Osteoblast (primary cell): ENCODE measurements around the gene KCTD19. TPM values are rescaled to one million over a fixed set of nuclear protein-coding genes. Genes with fewer than 3 reads are reported as not detected.

Source experiments
- DNase-seq: peaks from one replicate; pipeline ENCODE4 v3.0.0; 2011; ENCODE audit warnings: low spot score, mixed read lengths; ENCODE audit not compliant: insufficient read length; ENCODE audit errors: missing footprints
- H2AFZ ChIP-seq: 2 replicates; pipeline ENCODE4 v1.6.0; 2011; ENCODE audit warnings: mild to moderate bottlenecking, low read length
- H3K27ac ChIP-seq: 2 replicates; pipeline ENCODE4 v1.5.1; 2011; ENCODE audit warnings: mild to moderate bottlenecking, low read depth, low read length, moderate library complexity
- H3K27me3 ChIP-seq: 2 replicates; pipeline ENCODE4 v1.6.0; 2012; ENCODE audit warnings: mild to moderate bottlenecking, control low read depth, inconsistent platforms, low read length, moderate library complexity; ENCODE audit not compliant: insufficient read depth
- H3K36me3 ChIP-seq: 2 replicates; pipeline ENCODE4 v1.5.1; 2011; ENCODE audit warnings: mild to moderate bottlenecking, low read length, control low read depth, moderate library complexity; ENCODE audit not compliant: insufficient read depth
- H3K4me1 ChIP-seq: 2 replicates; pipeline ENCODE4 v1.5.1; 2011; ENCODE audit warnings: mild to moderate bottlenecking, low read length, control low read depth, moderate library complexity; ENCODE audit not compliant: insufficient read depth
- H3K4me2 ChIP-seq: 2 replicates; pipeline ENCODE4 v1.6.0; 2011; ENCODE audit warnings: mild to moderate bottlenecking, low read length; ENCODE audit not compliant: insufficient read depth
- H3K4me3 ChIP-seq: fragments of 200-600 bp; sonication (generic); 3 replicates; pipeline ENCODE4 v1.5.1; 2012; ENCODE audit warnings: mild to moderate bottlenecking, low read length, inconsistent platforms; ENCODE audit not compliant: insufficient read depth
- H3K79me2 ChIP-seq: 2 replicates; pipeline ENCODE4 v1.6.0; 2012; ENCODE audit warnings: mild to moderate bottlenecking, low read length, control low read depth, inconsistent platforms; ENCODE audit not compliant: insufficient read depth
- H3K9me3 ChIP-seq: 2 replicates; pipeline ENCODE4 v1.5.1; 2011; ENCODE audit warnings: low read depth, low read length, control low read depth
- H4K20me1 ChIP-seq: 2 replicates; pipeline ENCODE4 v1.6.0; 2012; ENCODE audit warnings: mild to moderate bottlenecking, low read length, control low read depth; ENCODE audit not compliant: insufficient read depth
- total RNA-seq: library from RNA; depleted of rRNA; stranded (reverse); fragments of >200 nt; gene quantifications from 2 replicates; pipeline ENCODE4 v1.2.3, GENCODE V29; 2012
- TF ChIP-seq, protein P1 (sequence below): IDR thresholded peaks from 2 replicates; pipeline ENCODE4 v1.5.1; 2011; ENCODE audit warnings: mild to moderate bottlenecking, low read depth, low read length, moderate library complexity; ENCODE audit errors: extremely low read depth

Gene KCTD19
- total RNA-seq, 1 donor = not detected

GRCh38 chr16:67278773-67279295, 47.7 kb downstream of the KCTD19 start:
- Histone ChIP-seq H3K79me2 (peaks cover 22% of the 10 kb centered on the region), H3K9me3 (no peaks in the 10 kb centered on the region), H3K27ac (peak overlapping the region; percentile 94), H3K36me3 (peaks cover 24% of the 10 kb centered on the region), H2AFZ (peak overlapping the region; percentile 31), H3K4me2 (peak overlapping the region; percentile 92), H3K4me3 (peak overlapping the region; percentile 78), H3K4me1 (peaks cover 39% of the 10 kb centered on the region), H4K20me1 (no peaks in the 10 kb centered on the region), H3K27me3 (no peaks in the 10 kb centered on the region)
- TF ChIP-seq, protein P1, sequence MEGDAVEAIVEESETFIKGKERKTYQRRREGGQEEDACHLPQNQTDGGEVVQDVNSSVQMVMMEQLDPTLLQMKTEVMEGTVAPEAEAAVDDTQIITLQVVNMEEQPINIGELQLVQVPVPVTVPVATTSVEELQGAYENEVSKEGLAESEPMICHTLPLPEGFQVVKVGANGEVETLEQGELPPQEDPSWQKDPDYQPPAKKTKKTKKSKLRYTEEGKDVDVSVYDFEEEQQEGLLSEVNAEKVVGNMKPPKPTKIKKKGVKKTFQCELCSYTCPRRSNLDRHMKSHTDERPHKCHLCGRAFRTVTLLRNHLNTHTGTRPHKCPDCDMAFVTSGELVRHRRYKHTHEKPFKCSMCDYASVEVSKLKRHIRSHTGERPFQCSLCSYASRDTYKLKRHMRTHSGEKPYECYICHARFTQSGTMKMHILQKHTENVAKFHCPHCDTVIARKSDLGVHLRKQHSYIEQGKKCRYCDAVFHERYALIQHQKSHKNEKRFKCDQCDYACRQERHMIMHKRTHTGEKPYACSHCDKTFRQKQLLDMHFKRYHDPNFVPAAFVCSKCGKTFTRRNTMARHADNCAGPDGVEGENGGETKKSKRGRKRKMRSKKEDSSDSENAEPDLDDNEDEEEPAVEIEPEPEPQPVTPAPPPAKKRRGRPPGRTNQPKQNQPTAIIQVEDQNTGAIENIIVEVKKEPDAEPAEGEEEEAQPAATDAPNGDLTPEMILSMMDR = no peak
- DNase-seq = peak; percentile 96

- DNase-seq = peak; percentile 99
- Histone ChIP-seq H3K4me1 (peaks cover 34% of the 10 kb centered on the region), H3K27me3 (no peaks in the 10 kb centered on the region), H3K4me3 (peak overlapping the region; percentile 78), H2AFZ (no peak overlapping the region), H3K9me3 (no peaks in the 10 kb centered on the region), H3K4me2 (peak overlapping the region; percentile 92), H3K36me3 (peaks cover 24% of the 10 kb centered on the region), H4K20me1 (no peaks in the 10 kb centered on the region), H3K79me2 (peaks cover 22% of the 10 kb centered on the region), H3K27ac (peak overlapping the region; percentile 94)
- TF ChIP-seq, protein P1 = peak; percentile 19
These were observed 48.4 kb downstream of the KCTD19 start for GRCh38 chr16:67277999-67278772.

GRCh38 chr16:67277294-67277998, 49.1 kb downstream of the KCTD19 start:
- no peak overlapping the region for H2AFZ ChIP-seq
- H3K79me2 ChIP-seq = peaks cover 22% of the 10 kb centered on the region
- no peaks in the 10 kb centered on the region for H3K9me3 ChIP-seq
- H3K4me1 ChIP-seq = peaks cover 33% of the 10 kb centered on the region
- peak overlapping the region; percentile 92 for H3K4me2 ChIP-seq
- peak; percentile 100 for DNase-seq
- peak overlapping the region; percentile 78 for H3K4me3 ChIP-seq
- H3K27me3 ChIP-seq = no peaks in the 10 kb centered on the region
- TF ChIP-seq, protein P1 = no peak
- H4K20me1 ChIP-seq = no peaks in the 10 kb centered on the region
- peak overlapping the region; percentile 94 for H3K27ac ChIP-seq
- H3K36me3 ChIP-seq = peaks cover 22% of the 10 kb centered on the region

DNA sequence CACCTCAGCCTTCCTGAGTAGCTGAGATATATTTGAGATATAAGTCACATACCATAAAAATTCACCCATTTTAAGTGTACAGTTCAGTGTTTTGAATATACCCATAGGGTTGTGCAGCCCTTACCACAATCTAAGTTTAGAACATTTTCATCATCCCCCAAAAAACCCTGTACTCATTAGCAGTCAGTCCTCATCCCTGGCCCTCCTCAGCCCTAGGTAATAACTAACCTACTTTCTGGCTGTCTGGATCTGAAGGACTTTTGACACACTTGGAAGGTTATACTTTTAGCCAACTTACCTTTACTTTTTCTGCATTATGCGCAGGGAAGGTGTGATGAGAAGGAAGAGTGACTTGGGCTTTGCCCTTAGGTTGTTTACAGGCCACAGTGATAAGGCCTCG, 51.2 kb downstream of the KCTD19 start:
- H3K4me2 ChIP-seq = no peak overlapping the region
- no peak overlapping the region for H3K27ac ChIP-seq
- H2AFZ ChIP-seq = no peak overlapping the region
- H3K4me1 ChIP-seq = peaks cover 33% of the 10 kb centered on the region
- TF ChIP-seq, protein P1 = no peak
- H3K4me3 ChIP-seq = no peak overlapping the region
- peaks cover 20% of the 10 kb centered on the region for H3K36me3 ChIP-seq
- H3K9me3 ChIP-seq = no peaks in the 10 kb centered on the region
- DNase-seq = no peak
- no peaks in the 10 kb centered on the region for H3K27me3 ChIP-seq
- H4K20me1 ChIP-seq = no peaks in the 10 kb centered on the region
- H3K79me2 ChIP-seq = peaks cover 22% of the 10 kb centered on the region
